Measurements from ENCODE around the gene AGO3. TPM values are rescaled to one million over a fixed set of nuclear protein-coding genes. Genes with fewer than 3 reads are reported as not detected.

AGO3 gene
- total and polyA plus RNA-seq, 10 of the 15 experiments (the other 5 are each of a cell fraction or from before 2014, with no cell fraction given), result 3.9 to 35.2 (median 12.5) TPM

GRCh38 chr1:36088265-36088576, 157.3 kb downstream of the AGO3 start:
- no peak for FAIRE-seq
- ChIA-PET POLR2A (interaction anchor here (1.1 kb wide), 1 partner anchor 136 kb away, joined by 3 read pairs; the partner anchor contains the start of gene THRAP3), CTCF (no interaction called here), RAD21 (ENCODE audit: unreplicated experiment) (no interaction called here), SMC1A (ENCODE audit: uncharacterized antibody, unreplicated experiment) (no interaction called here)
- Histone ChIP-seq H3K27ac (ENCODE audit: control insufficient read depth, insufficient read depth) (peak overlapping the region; percentile 38), H3K4me3 (peak overlapping the region; percentile 70), H3K9ac (ENCODE audit: control insufficient read depth, insufficient read depth, low read length) (peak overlapping the region; percentile 57; the same call in 1 of the 2 replicates), H3K36me3 (ENCODE audit: control insufficient read depth in 2 of 2, insufficient read depth in 2 of 2, low read length in 1 of 2) (peaks cover 9 to 15% of the 10 kb centered on the region in 2 experiments), H3K4me1 (ENCODE audit: control insufficient read depth, insufficient read depth, low read length) (no peaks in the 10 kb centered on the region; the same call in 1 of the 2 replicates), H3K79me2 (ENCODE audit: control insufficient read depth, insufficient read depth, low read length) (peaks cover 20% of the 10 kb centered on the region), H2AFZ (ENCODE audit: control insufficient read depth, low read depth, low read length) (peak overlapping the region; percentile 88), H3K4me2 (ENCODE audit: control insufficient read depth, insufficient read depth) (peak overlapping the region; percentile 78), H4K20me1 (ENCODE audit: control insufficient read depth, insufficient read depth) (no peaks in the 10 kb centered on the region), H3K9me3 (replicated peaks; ENCODE audit: control insufficient read depth, insufficient read depth, low read length) (no peaks in the 10 kb centered on the region), H3K27me3 (replicated peaks in 1 of 2; ENCODE audit: control insufficient read depth in 2 of 2, insufficient read depth in 2 of 2, low read length in 1 of 2) (no peaks in the 10 kb centered on the region; a peak in 1 of 4 replicates)
- no peak for TF ChIP-seq GABPA (IDR thresholded peaks at IDR 0.05; ENCODE audit: low read depth)
- TF ChIP-seq HCFC1 (IDR thresholded peaks at IDR 0.05; ENCODE audit: low read length), result no peak
- TF ChIP-seq ZNF274 (IDR thresholded peaks at IDR 0.05; ENCODE audit: insufficient read depth, insufficient read length), result no peak
- in situ Hi-C loops (cut with MboI), result no loop called here
- no peak for DNase-seq (ENCODE audit: low read depth, low spot score)
- ATAC-seq, result peak; percentile 39
- intact Hi-C loops (cut with micrococcal nuclease; ENCODE audit: unreplicated experiment), result loop anchor here (2.0 to 10.0 kb wide), 3 partner anchors 157 to 231 kb away; partner anchors contain the start of genes AGO1 and AGO3
- no TSS peak for BruUV-seq (replicated peaks)
- 23% methylated on average over 8 of the region's 8 CpGs for whole genome bisulfite sequencing (ENCODE audit: insufficient coverage, insufficient replicate concordance, low lambda C conversion rate, missing lambda C conversion rate)

- BruUV-seq (replicated peaks), result no TSS peak
- Histone ChIP-seq H3K36me3 (ENCODE audit: control insufficient read depth in 2 of 2, insufficient read depth in 2 of 2, low read length in 1 of 2) (peaks cover 15 to 17% of the 10 kb centered on the region in 2 experiments), H3K4me1 (ENCODE audit: control insufficient read depth, insufficient read depth, low read length) (no peaks in the 10 kb centered on the region; the same call in 1 of the 2 replicates), H3K4me3 (peak within 1 kb of the TSS; percentile 98), H4K20me1 (ENCODE audit: control insufficient read depth, insufficient read depth) (no peaks in the 10 kb centered on the region), H3K79me2 (ENCODE audit: control insufficient read depth, insufficient read depth, low read length) (peaks cover 20% of the 10 kb centered on the region), H3K9me3 (replicated peaks; ENCODE audit: control insufficient read depth, insufficient read depth, low read length) (no peaks in the 10 kb centered on the region), H3K9ac (ENCODE audit: control insufficient read depth, insufficient read depth, low read length) (peak within 1 kb of the TSS; percentile 84), H3K4me2 (ENCODE audit: control insufficient read depth, insufficient read depth) (peak within 1 kb of the TSS; percentile 85), H3K27ac (ENCODE audit: control insufficient read depth, insufficient read depth) (peak within 1 kb of the TSS; percentile 82), H3K27me3 (replicated peaks in 1 of 2; ENCODE audit: control insufficient read depth in 2 of 2, insufficient read depth in 2 of 2, low read length in 1 of 2) (no peaks in the 10 kb centered on the region; a peak in 1 of 4 replicates), H2AFZ (ENCODE audit: control insufficient read depth, low read depth, low read length) (peak within 1 kb of the TSS; percentile 88)
- DNase-seq (ENCODE audit: low read depth, low spot score), result peak; percentile 52
- ChIA-PET SMC1A (ENCODE audit: uncharacterized antibody, unreplicated experiment) (no interaction called here), CTCF (interaction anchor here (0.6 to 1.7 kb wide), 3 partner anchors 46 to 144 kb away, joined by 3 to 4 read pairs (median 3); partner anchors contain the start of gene TRAPPC3), POLR2A (interaction anchor here (1.1 kb wide), 1 partner anchor 136 kb away, joined by 3 read pairs; the partner anchor contains the start of gene THRAP3), RAD21 (ENCODE audit: unreplicated experiment) (no interaction called here)
- WGBS (ENCODE audit: insufficient coverage, insufficient replicate concordance, low lambda C conversion rate, missing lambda C conversion rate), result 1% methylated on average over 65 of the region's 84 CpGs
- intact Hi-C loops (cut with micrococcal nuclease; ENCODE audit: unreplicated experiment), result loop anchor here (2.0 to 10.0 kb wide), 3 partner anchors 158 to 231 kb away; partner anchors contain the start of genes AGO1 and AGO3
- ATAC-seq, result peak; percentile 92
- FAIRE-seq, result peak; percentile 65
- in situ Hi-C loops (cut with MboI), result no loop called here
- TF ChIP-seq, protein P1, sequence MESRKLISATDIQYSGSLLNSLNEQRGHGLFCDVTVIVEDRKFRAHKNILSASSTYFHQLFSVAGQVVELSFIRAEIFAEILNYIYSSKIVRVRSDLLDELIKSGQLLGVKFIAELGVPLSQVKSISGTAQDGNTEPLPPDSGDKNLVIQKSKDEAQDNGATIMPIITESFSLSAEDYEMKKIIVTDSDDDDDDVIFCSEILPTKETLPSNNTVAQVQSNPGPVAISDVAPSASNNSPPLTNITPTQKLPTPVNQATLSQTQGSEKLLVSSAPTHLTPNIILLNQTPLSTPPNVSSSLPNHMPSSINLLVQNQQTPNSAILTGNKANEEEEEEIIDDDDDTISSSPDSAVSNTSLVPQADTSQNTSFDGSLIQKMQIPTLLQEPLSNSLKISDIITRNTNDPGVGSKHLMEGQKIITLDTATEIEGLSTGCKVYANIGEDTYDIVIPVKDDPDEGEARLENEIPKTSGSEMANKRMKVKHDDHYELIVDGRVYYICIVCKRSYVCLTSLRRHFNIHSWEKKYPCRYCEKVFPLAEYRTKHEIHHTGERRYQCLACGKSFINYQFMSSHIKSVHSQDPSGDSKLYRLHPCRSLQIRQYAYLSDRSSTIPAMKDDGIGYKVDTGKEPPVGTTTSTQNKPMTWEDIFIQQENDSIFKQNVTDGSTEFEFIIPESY (IDR thresholded peaks at IDR 0.05), result no peak
- TF ChIP-seq TCF7 (IDR thresholded peaks at IDR 0.05; ENCODE audit: borderline replicate concordance) (no peak), SPI1 (IDR thresholded peaks at IDR 0.05; ENCODE audit: borderline replicate concordance, insufficient read depth, low read depth, low read length) (peak; percentile 33; the same call in 1 of the 2 replicates), MEF2A (IDR thresholded peaks at IDR 0.05; ENCODE audit: insufficient read depth, low read depth, low read length) (peak; percentile 55; the same call in 1 of the 2 replicates), HSF1 (IDR thresholded peaks at IDR 0.05; ENCODE audit: low read depth, low read length) (no peak), POU2F2 (IDR thresholded peaks at IDR 0.05; ENCODE audit: borderline replicate concordance, low read depth, low read length) (peak; percentile 94), IRF5 (IDR thresholded peaks at IDR 0.05; ENCODE audit: borderline replicate concordance) (no peak)
These were observed 157.9 kb downstream of the AGO3 start, which contains the start of gene ADPRS for GRCh38 chr1:36088577-36089392. Gene ADPRS (plus strand): TSS chr1:36088892. CDS start chr1:36088905, 13 bp downstream.
